GM12878 (cell line): ENCODE measurements around the gene NUDCD2. TPM values are rescaled to one million over a fixed set of nuclear protein-coding genes. Genes with fewer than 3 reads are reported as not detected.

Experiments used
- ATAC-seq: fragments of 200-7000 bp; cut with Tn5 transposase; 3 replicates; pipeline ENCODE4 v1.9.1; 2020; ENCODE audit warnings: mild to moderate bottlenecking, moderate library complexity
- BruUV-seq: library from RNA; stranded (reverse); fragments of 400-500 nt; replicated peaks from 2 replicates; lab custom pipeline; 2021; lab: Mats Ljungman, UMichigan
- CTCF ChIA-PET: fragments of 300-600 bp; sonication (Branson Sonifier 250); formaldehyde crosslinking; extraction: SDS; loops from one replicate; lab custom pipeline; 2021; ENCODE audit warnings: inconsistent platforms; lab: Yijun Ruan, JAX
- POLR2A ChIA-PET: fragments of 350-600 bp; formaldehyde crosslinking; extraction: SDS; loops from one replicate; lab custom pipeline; 2021; ENCODE audit warnings: inconsistent platforms; lab: Charles Lee
- RAD21 ChIA-PET: fragments of 300-600 bp; sonication (Branson Sonifier 250); formaldehyde crosslinking; loops from one replicate; lab custom pipeline; 2023; ENCODE audit warnings: antibody characterized with exemption; ENCODE audit not compliant: unreplicated experiment; lab: Charles Lee
- SMC1A ChIA-PET: fragments of 300-600 bp; sonication (Branson Sonifier 250); formaldehyde crosslinking; loops from one replicate; lab custom pipeline; 2023; ENCODE audit not compliant: unreplicated experiment, uncharacterized antibody; lab: Charles Lee
- DNase-seq: peaks from one replicate; pipeline ENCODE4 v3.0.0-alpha.2; 2011; ENCODE audit warnings: low read depth, low spot score
- FAIRE-seq: peaks from 3 replicates; lab custom pipeline; 2011; peaks lifted over from hg19 to GRCh38; lab: Jason Lieb, UNC
- H2AFZ ChIP-seq: 2 replicates; pipeline ENCODE4 v1.6.0; 2011; ENCODE audit warnings: low read depth, low read length, control low read depth; ENCODE audit not compliant: control insufficient read depth
- H3K27ac ChIP-seq: 2 replicates; pipeline ENCODE4 v1.5.1; 2011; ENCODE audit warnings: control low read depth; ENCODE audit not compliant: control insufficient read depth, insufficient read depth
- H3K27me3 ChIP-seq, 2 experiments: replicated peaks in 1 of 2; 2 replicates each; pipeline versions ENCODE4 v1.6.0 to v1.6.1; 2011; ENCODE audit warnings: low read length in 1 of 2; ENCODE audit not compliant: control insufficient read depth in 2 of 2, insufficient read depth in 2 of 2
- H3K36me3 ChIP-seq, 2 experiments: 2 replicates each; pipeline ENCODE4 v1.5.1; 2011; ENCODE audit warnings: low read length in 1 of 2; ENCODE audit not compliant: control insufficient read depth in 2 of 2, insufficient read depth in 2 of 2
- H3K4me1 ChIP-seq: 2 replicates; pipeline ENCODE4 v1.6.1; 2011; ENCODE audit warnings: mild to moderate bottlenecking, low read length, moderate library complexity, mixed read lengths; ENCODE audit not compliant: control insufficient read depth, insufficient read depth
- H3K4me2 ChIP-seq: 2 replicates; pipeline ENCODE4 v1.6.0; 2011; ENCODE audit warnings: control low read depth; ENCODE audit not compliant: control insufficient read depth, insufficient read depth
- H3K4me3 ChIP-seq: fragments of 200-600 bp; sonication (generic); 2 replicates; pipeline ENCODE4 v1.5.1; 2016
- H3K79me2 ChIP-seq: 2 replicates; pipeline ENCODE4 v1.6.0; 2011; ENCODE audit warnings: low read length; ENCODE audit not compliant: control insufficient read depth, insufficient read depth
- H3K9ac ChIP-seq: 2 replicates; pipeline ENCODE4 v1.8.0; 2011; ENCODE audit warnings: low read length, control low read depth, mixed read lengths; ENCODE audit not compliant: control insufficient read depth, insufficient read depth
- H3K9me3 ChIP-seq: replicated peaks from 3 replicates; pipeline ENCODE4 v1.5.1; 2011; ENCODE audit warnings: mild to moderate bottlenecking, low read length; ENCODE audit not compliant: control insufficient read depth, insufficient read depth
- H4K20me1 ChIP-seq: 2 replicates; pipeline ENCODE4 v1.6.0; 2011; ENCODE audit not compliant: control insufficient read depth, insufficient read depth
- CBX3 ChIP-seq: fragments of 200-600 bp; sonication (generic); IDR thresholded peaks from 2 replicates; pipeline ENCODE4 v1.6.1; 2016; ENCODE audit warnings: low read depth, borderline replicate concordance
- EED ChIP-seq: sonication (generic); IDR thresholded peaks from 2 replicates; pipeline ENCODE4 v1.6.1; 2016; ENCODE audit warnings: antibody characterized with exemption, low read depth
- EP300 ChIP-seq, 2 experiments: fragments of 150-350 bp in 1 of 2; IDR thresholded peaks; 2 replicates each; pipeline ENCODE4 v1.6.1; 2011 to 2012; ENCODE audit warnings: low read depth in 2 of 2, low read length in 2 of 2, borderline replicate concordance in 1 of 2, improper control_type of control experiment in 1 of 2, inconsistent platforms in 1 of 2; ENCODE audit not compliant: control insufficient read depth in 1 of 2
- ETV6 ChIP-seq, 2 experiments: fragments of 450-650 bp in 1 of 2; IDR thresholded peaks in 1 of 2; conservative IDR thresholded peaks in 1 of 2; 2 replicates each; pipeline ENCODE4 v1.6.1; 2014; ENCODE audit warnings: antibody characterized with exemption in 1 of 2, borderline replicate concordance in 1 of 2, low read depth in 1 of 2, mild to moderate bottlenecking in 1 of 2, moderate library complexity in 1 of 2
- LARP7 ChIP-seq: fragments of 450-650 bp; IDR thresholded peaks from 2 replicates; pipeline ENCODE4 v1.6.1; 2017; ENCODE audit warnings: mild to moderate bottlenecking
- MYB ChIP-seq: fragments of 150-350 bp; IDR thresholded peaks from 2 replicates; pipeline ENCODE4 v1.6.1; 2014; ENCODE audit warnings: mild to moderate bottlenecking, low read depth, low read length, borderline replicate concordance
- NFYA ChIP-seq: IDR thresholded peaks from 2 replicates; pipeline ENCODE4 v1.6.1; 2011; ENCODE audit warnings: low read depth, mild to moderate bottlenecking, low read length, improper control_type of control experiment, borderline replicate concordance
- NRF1 ChIP-seq: conservative IDR thresholded peaks from 2 replicates; pipeline ENCODE4 v1.6.1; 2011; ENCODE audit warnings: mild to moderate bottlenecking, low read depth, low read length, improper control_type of control experiment
- PAX8 ChIP-seq: fragments of 450-650 bp; IDR thresholded peaks from 2 replicates; pipeline ENCODE4 v1.6.1; 2017; ENCODE audit warnings: mild to moderate bottlenecking, moderate library complexity
- TCF12 ChIP-seq: IDR thresholded peaks from 2 replicates; pipeline ENCODE4 v1.6.1; 2011; ENCODE audit warnings: low read depth, mild to moderate bottlenecking, low read length
- WGBS: methylation state at CpG from one replicate; pipeline ENCODE4 v1.1.6; 2016; ENCODE audit warnings: low lambda C conversion rate; ENCODE audit not compliant: insufficient replicate concordance, insufficient coverage; ENCODE audit errors: missing lambda C conversion rate; 5-methylcytosine and 5-hydroxymethylcytosine counted together
- in situ Hi-C: fragments of 300-500 bp; cut with MboI; formaldehyde crosslinking; loops from 9 replicates; pipeline ENCODE4 v1.14.3; 2018; ENCODE audit warnings: mixed read lengths
- intact Hi-C: fragments of 100-400 bp; cut with micrococcal nuclease; formaldehyde crosslinking; loops from one replicate; pipeline ENCODE4 v1.14.2; 2022; ENCODE audit not compliant: unreplicated experiment
- polyA plus RNA-seq, 11 experiments: library from polyadenylated mRNA; depleted of rRNA in 4 of 11; unstranded in 6 of 11; stranded (reverse) in 5 of 11; fragments of >200 nt; fragmentation: Nextera tagmentation in 4 of 11; fragmentation: Illumina TruSeq in 1 of 11; extraction: Ambion mirVana in 4 of 11; extraction: Trizol in 1 of 11; gene quantifications; 1 replicate in 1 of 11; 2 replicates in 10 of 11; pipeline versions ENCODE4 v1.2.1 to v1.2.3, GENCODE V29; 2011 to 2016; ENCODE audit warnings: inconsistent platforms in 2 of 11, missing spikeins in 2 of 11, low read depth in 1 of 11
- total RNA-seq, 4 experiments: library from RNA; depleted of rRNA in 3 of 4; stranded (reverse); fragments of >200 nt in 3 of 4; fragmentation: Illumina TruSeq in 1 of 4; extraction: Trizol in 1 of 4; gene quantifications; 2 replicates each; pipeline versions ENCODE4 v1.2.1 to v1.2.3, GENCODE V29; 2013 to 2021
- TF ChIP-seq, protein P1 (sequence below): IDR thresholded peaks from 2 replicates; pipeline ENCODE4 v1.6.1; 2012; ENCODE audit warnings: low read length, inconsistent platforms
- TF ChIP-seq, protein P2 (sequence below): fragments of 450-650 bp; IDR thresholded peaks from 2 replicates; pipeline ENCODE4 v1.6.1; 2017; ENCODE audit warnings: mild to moderate bottlenecking, moderate library complexity
- TF ChIP-seq, protein P3 (sequence below), 3 experiments: IDR thresholded peaks in 2 of 3; conservative IDR thresholded peaks in 1 of 3; 2 replicates each; pipeline ENCODE4 v1.5.1; 2011; ENCODE audit warnings: low read depth in 3 of 3, low read length in 3 of 3, mild to moderate bottlenecking in 3 of 3, control low read depth in 2 of 3, moderate library complexity in 2 of 3, inconsistent platforms in 1 of 3, mixed read lengths in 1 of 3; ENCODE audit not compliant: control insufficient read depth in 2 of 3, insufficient read depth in 1 of 3; ENCODE audit errors: extremely low read depth in 1 of 3

Gene NUDCD2
- total and polyA plus RNA-seq, 10 of the 15 experiments (the other 5 are each of a cell fraction or from before 2014, with no cell fraction given) = 9.1 to 133 (median 24.6) TPM

DNA sequence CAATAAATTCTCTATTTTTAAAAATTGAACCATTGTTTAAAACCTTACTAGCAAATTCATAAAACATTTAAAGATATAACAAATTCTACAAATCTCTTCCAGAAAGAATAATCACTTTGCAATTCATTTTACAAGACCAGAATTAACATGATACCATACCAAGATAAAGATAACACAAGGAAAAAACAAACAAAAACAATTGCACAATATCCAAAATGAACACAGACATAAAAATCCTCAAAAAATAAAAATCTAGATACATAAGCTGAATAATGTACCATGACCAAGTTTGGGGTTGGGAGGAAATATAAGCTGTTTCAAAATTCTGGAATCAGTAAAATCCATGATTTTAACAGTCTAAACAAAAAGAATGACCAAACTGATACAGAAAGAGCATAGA lies 11.4 kb downstream of the NUDCD2 start (continued):
- TF ChIP-seq, protein P1, sequence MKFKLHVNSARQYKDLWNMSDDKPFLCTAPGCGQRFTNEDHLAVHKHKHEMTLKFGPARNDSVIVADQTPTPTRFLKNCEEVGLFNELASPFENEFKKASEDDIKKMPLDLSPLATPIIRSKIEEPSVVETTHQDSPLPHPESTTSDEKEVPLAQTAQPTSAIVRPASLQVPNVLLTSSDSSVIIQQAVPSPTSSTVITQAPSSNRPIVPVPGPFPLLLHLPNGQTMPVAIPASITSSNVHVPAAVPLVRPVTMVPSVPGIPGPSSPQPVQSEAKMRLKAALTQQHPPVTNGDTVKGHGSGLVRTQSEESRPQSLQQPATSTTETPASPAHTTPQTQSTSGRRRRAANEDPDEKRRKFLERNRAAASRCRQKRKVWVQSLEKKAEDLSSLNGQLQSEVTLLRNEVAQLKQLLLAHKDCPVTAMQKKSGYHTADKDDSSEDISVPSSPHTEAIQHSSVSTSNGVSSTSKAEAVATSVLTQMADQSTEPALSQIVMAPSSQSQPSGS = no peak
- TF ChIP-seq PAX8 = no peak
- TF ChIP-seq, protein P2, sequence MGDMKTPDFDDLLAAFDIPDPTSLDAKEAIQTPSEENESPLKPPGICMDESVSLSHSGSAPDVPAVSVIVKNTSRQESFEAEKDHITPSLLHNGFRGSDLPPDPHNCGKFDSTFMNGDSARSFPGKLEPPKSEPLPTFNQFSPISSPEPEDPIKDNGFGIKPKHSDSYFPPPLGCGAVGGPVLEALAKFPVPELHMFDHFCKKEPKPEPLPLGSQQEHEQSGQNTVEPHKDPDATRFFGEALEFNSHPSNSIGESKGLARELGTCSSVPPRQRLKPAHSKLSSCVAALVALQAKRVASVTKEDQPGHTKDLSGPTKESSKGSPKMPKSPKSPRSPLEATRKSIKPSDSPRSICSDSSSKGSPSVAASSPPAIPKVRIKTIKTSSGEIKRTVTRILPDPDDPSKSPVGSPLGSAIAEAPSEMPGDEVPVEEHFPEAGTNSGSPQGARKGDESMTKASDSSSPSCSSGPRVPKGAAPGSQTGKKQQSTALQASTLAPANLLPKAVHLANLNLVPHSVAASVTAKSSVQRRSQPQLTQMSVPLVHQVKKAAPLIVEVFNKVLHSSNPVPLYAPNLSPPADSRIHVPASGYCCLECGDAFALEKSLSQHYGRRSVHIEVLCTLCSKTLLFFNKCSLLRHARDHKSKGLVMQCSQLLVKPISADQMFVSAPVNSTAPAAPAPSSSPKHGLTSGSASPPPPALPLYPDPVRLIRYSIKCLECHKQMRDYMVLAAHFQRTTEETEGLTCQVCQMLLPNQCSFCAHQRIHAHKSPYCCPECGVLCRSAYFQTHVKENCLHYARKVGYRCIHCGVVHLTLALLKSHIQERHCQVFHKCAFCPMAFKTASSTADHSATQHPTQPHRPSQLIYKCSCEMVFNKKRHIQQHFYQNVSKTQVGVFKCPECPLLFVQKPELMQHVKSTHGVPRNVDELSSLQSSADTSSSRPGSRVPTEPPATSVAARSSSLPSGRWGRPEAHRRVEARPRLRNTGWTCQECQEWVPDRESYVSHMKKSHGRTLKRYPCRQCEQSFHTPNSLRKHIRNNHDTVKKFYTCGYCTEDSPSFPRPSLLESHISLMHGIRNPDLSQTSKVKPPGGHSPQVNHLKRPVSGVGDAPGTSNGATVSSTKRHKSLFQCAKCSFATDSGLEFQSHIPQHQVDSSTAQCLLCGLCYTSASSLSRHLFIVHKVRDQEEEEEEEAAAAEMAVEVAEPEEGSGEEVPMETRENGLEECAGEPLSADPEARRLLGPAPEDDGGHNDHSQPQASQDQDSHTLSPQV = no peak
- no peak for TF ChIP-seq MYB
- no peak for TF ChIP-seq EP300 (IDR thresholded peaks at IDR 0.05; ENCODE audit: borderline replicate concordance in 1 of 2, control insufficient read depth in 1 of 2, low read depth in 2 of 2, low read length in 2 of 2)

DNA sequence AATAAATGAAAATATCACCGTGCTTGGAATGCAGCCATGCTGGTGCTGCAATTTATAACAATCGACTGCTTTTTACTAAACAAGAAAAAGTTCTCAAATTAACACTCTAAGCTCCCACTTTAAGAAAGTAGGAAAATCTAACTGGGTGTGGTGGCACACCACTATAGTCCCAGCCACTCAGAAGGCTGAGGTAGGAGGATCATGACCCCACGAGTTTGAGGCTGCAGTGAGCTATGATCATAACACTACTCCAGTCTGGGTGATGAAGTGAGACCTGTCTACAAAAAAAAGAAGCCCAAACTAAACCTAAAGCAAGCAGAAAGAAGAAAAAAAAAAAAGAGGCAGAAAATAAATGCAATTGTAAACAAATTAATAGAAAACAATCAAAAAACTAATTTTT lies 12.0 kb downstream of the NUDCD2 start:
- in situ Hi-C loops = no loop called here
- peaks cover 0 to 29% of the 10 kb centered on the region in 2 experiments; a peak in 3 of 4 replicates for H3K36me3 ChIP-seq
- FAIRE-seq (no peak), DNase-seq (no peak), ATAC-seq (no peak)
- H3K4me1 ChIP-seq = no peaks in the 10 kb centered on the region
- RAD21 ChIA-PET = no interaction called here
- WGBS = 82% methylated on average over 3 of the region's 3 CpGs
- CTCF ChIA-PET = no interaction called here
- no peaks in the 10 kb centered on the region; the same call in 1 of the 2 replicates for H3K79me2 ChIP-seq
- no peaks in the 10 kb centered on the region for H3K27me3 ChIP-seq
- H3K9me3 ChIP-seq = no peaks in the 10 kb centered on the region; the same call in 2 of the 3 replicates
- POLR2A ChIA-PET = interaction anchor here (0.7 to 2.0 kb wide), 6 partner anchors 10 to 55 kb away, joined by 3 to 10 read pairs (median 5); partner anchors contain the start of genes CCNG1, HMMR and NUDCD2
- SMC1A ChIA-PET = interaction anchor here (3.1 kb wide), 1 partner anchor 12 kb away, joined by 15 read pairs; the partner anchor contains the start of genes HMMR and NUDCD2
- intact Hi-C loops = no loop called here
- H4K20me1 ChIP-seq = no peaks in the 10 kb centered on the region
- H3K27ac ChIP-seq = no peak overlapping the region
- no peak overlapping the region for H3K4me2 ChIP-seq
- H3K4me3 ChIP-seq = no peak overlapping the region
- no peak overlapping the region for H3K9ac ChIP-seq
- no peak overlapping the region for H2AFZ ChIP-seq
- no TSS peak for BruUV-seq
- TF ChIP-seq, protein P3, sequence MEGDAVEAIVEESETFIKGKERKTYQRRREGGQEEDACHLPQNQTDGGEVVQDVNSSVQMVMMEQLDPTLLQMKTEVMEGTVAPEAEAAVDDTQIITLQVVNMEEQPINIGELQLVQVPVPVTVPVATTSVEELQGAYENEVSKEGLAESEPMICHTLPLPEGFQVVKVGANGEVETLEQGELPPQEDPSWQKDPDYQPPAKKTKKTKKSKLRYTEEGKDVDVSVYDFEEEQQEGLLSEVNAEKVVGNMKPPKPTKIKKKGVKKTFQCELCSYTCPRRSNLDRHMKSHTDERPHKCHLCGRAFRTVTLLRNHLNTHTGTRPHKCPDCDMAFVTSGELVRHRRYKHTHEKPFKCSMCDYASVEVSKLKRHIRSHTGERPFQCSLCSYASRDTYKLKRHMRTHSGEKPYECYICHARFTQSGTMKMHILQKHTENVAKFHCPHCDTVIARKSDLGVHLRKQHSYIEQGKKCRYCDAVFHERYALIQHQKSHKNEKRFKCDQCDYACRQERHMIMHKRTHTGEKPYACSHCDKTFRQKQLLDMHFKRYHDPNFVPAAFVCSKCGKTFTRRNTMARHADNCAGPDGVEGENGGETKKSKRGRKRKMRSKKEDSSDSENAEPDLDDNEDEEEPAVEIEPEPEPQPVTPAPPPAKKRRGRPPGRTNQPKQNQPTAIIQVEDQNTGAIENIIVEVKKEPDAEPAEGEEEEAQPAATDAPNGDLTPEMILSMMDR (IDR thresholded peaks at IDR 0.05 in 2 of 3, conservative IDR thresholded peaks at IDR 0.05 in 1 of 3; ENCODE audit: control insufficient read depth in 2 of 3, extremely low read depth in 1 of 3, insufficient read depth in 1 of 3, low read depth in 3 of 3, low read length in 3 of 3) = no peak
- no peak for TF ChIP-seq ETV6 (conservative IDR thresholded peaks at IDR 0.05 in 1 of 2, IDR thresholded peaks at IDR 0.05 in 1 of 2; ENCODE audit: borderline replicate concordance in 1 of 2, low read depth in 1 of 2)
- TF ChIP-seq NFYA = no peak
- no peak for TF ChIP-seq CBX3
- TF ChIP-seq NRF1 = no peak
- no peak for TF ChIP-seq EED
- no peak for TF ChIP-seq LARP7
- TF ChIP-seq TCF12 = no peak
